Esophagus squamous epithelium (tissue), 5 donors: ENCODE data around the gene STXBP4. TPM values are rescaled to one million over a fixed set of nuclear protein-coding genes. Genes with fewer than 3 reads are reported as not detected.

Experiments
- DNase-seq: peaks from one replicate; lab custom pipeline; 2025; lab: John Stamatoyannopoulos, UW
- H3K27ac ChIP-seq, 4 donors: fragments of 200-600 bp; sonication (generic); one replicate each; pipeline ENCODE4 v1.5.1; 2016 to 2019; ENCODE audit warnings: mild to moderate bottlenecking in 1 of 4
- H3K27me3 ChIP-seq, 4 donors: fragments of 200-600 bp; sonication (generic); 1 replicate in 3 of 4; 2 replicates in 1 of 4; pipeline versions ENCODE4 v1.5.1 to v1.6.0; 2017 to 2021; ENCODE audit warnings: antibody characterized with exemption in 1 of 4
- H3K36me3 ChIP-seq, 3 donors: fragments of 200-600 bp; sonication (generic); one replicate each; pipeline ENCODE4 v1.5.1; 2016 to 2019
- H3K4me1 ChIP-seq, 3 donors: fragments of 200-600 bp; sonication (generic); one replicate each; pipeline ENCODE4 v1.5.1; 2017 to 2019
- H3K4me3 ChIP-seq, 4 donors: fragments of 200-600 bp; sonication (generic); 1 replicate in 3 of 4; 2 replicates in 1 of 4; pipeline ENCODE4 v1.5.1; 2016 to 2019; ENCODE audit warnings: mild to moderate bottlenecking in 2 of 4, moderate library complexity in 1 of 4
- H3K9me3 ChIP-seq, 3 donors: fragments of 200-600 bp; sonication (generic); one replicate each; pipeline ENCODE4 v1.5.1; 2016 to 2019
- POLR2A ChIP-seq, 4 donors: fragments of 450-650 bp; IDR thresholded peaks; one replicate each; pipeline ENCODE4 v1.6.1; 2017; ENCODE audit warnings: antibody characterized with exemption in 4 of 4, mild to moderate bottlenecking in 4 of 4, moderate library complexity in 3 of 4
- WGBS, 2 donors: methylation state at CpG; one replicate each; pipeline ENCODE4 v1.1.5; 2018; 5-methylcytosine and 5-hydroxymethylcytosine counted together
- intact Hi-C: fragments of 100-400 bp; cut with DNase I; formaldehyde crosslinking; loops from one replicate; pipeline ENCODE4 v1.15.0; 2022
- total RNA-seq, 4 donors: library from RNA; depleted of rRNA; stranded (reverse); fragments of >200 nt; gene quantifications; one replicate each; pipeline ENCODE4 v1.1.0, GENCODE V29; 2016
- TF ChIP-seq, protein P1 (sequence below), 6 experiments: fragments of 450-650 bp in 4 of 6; fragments of 200-600 bp in 2 of 6; sonication (generic) in 2 of 6; IDR thresholded peaks; one replicate each; pipeline ENCODE4 v1.5.1; 2016 to 2019; ENCODE audit warnings: antibody characterized with exemption in 6 of 6, mild to moderate bottlenecking in 4 of 6, moderate library complexity in 4 of 6
- donor health status: DM: yes; HTN: yes; CAD: no.

Gene STXBP4
- total RNA-seq, 4 donors from 2014 or later, result 0.61 to 23.5 (median 13.3) TPM

DNA sequence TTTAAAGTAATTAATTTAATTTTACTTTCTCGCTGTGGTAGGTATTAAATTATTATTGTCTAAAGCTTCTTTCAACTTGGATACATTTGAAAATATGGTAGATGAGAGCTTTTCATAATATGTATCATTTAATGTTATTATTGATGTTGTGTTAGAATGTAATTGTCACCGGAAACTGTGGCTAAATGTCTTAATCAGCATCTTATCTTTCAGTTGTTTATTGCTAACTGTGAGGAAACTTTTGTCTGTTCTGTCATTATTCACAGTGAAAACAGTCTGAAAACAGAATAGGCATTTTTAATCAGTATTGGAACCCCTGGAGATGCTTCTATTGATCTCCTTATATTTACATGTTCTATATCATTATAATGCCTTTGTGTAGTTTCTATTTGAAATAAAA, 120.7 kb downstream of the STXBP4 start:
- 87 to 88% methylated on average over 2 of the region's 2 CpGs for WGBS, 2 donors
- Histone ChIP-seq H3K27ac (no peak overlapping the region), H3K9me3 (peaks cover 0 to 3% (median 0%) of the 10 kb centered on the region in 3 donors), H3K27me3 (no peaks in the 10 kb centered on the region), H3K4me1 (peaks cover 0 to 20% (median 0%) of the 10 kb centered on the region in 3 donors), H3K36me3 (no peaks in the 10 kb centered on the region), H3K4me3 (no peak overlapping the region)
- intact Hi-C loops, result no loop called here
- TF ChIP-seq, protein P1, sequence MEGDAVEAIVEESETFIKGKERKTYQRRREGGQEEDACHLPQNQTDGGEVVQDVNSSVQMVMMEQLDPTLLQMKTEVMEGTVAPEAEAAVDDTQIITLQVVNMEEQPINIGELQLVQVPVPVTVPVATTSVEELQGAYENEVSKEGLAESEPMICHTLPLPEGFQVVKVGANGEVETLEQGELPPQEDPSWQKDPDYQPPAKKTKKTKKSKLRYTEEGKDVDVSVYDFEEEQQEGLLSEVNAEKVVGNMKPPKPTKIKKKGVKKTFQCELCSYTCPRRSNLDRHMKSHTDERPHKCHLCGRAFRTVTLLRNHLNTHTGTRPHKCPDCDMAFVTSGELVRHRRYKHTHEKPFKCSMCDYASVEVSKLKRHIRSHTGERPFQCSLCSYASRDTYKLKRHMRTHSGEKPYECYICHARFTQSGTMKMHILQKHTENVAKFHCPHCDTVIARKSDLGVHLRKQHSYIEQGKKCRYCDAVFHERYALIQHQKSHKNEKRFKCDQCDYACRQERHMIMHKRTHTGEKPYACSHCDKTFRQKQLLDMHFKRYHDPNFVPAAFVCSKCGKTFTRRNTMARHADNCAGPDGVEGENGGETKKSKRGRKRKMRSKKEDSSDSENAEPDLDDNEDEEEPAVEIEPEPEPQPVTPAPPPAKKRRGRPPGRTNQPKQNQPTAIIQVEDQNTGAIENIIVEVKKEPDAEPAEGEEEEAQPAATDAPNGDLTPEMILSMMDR (IDR thresholded peaks at IDR 0.05), result no peak
- no peak for TF ChIP-seq POLR2A (IDR thresholded peaks at IDR 0.05)
- no peak for DNase-seq

GRCh38 chr17:55090079-55090492, 121.5 kb downstream of the STXBP4 start:
- intact Hi-C loops, result no loop called here

DNA sequence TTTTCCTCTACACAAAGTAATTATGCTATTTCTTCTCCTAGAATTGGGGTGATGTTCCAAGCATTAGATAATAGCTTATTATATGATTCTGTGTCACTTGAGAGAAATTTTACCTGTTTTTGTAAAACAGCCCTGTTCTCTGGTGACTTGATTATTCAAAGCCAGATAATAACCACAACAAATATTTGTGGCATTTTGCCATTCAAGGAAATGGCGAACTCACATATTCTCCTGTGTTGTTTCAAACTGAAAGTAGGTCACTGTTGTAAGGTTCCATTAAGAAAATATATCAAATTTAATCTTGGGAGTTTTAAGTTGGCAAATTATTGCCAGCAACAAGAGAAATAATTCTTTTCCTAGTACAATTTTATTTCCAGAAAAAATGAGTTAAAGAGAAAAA, 124.8 kb downstream of the STXBP4 start:
- Histone ChIP-seq H3K27ac (no peak overlapping the region), H3K4me3 (no peak overlapping the region), H3K9me3 (no peaks in the 10 kb centered on the region), H3K36me3 (no peaks in the 10 kb centered on the region), H3K27me3 (no peaks in the 10 kb centered on the region), H3K4me1 (peaks cover 0 to 12% (median 0%) of the 10 kb centered on the region in 3 donors)
- TF ChIP-seq, protein P1 (IDR thresholded peaks at IDR 0.05), result no peak
- no peak for TF ChIP-seq POLR2A (IDR thresholded peaks at IDR 0.05)
- intact Hi-C loops, result no loop called here
- 73 to 76% methylated on average over 1 of the region's 1 CpG for WGBS, 2 donors
- no peak for DNase-seq

More at GRCh38 chr17:55090079-55090492, 121.5 kb downstream of the STXBP4 start:
- Histone ChIP-seq H3K36me3 (no peaks in the 10 kb centered on the region), H3K27ac (peak overlapping the region in 2 of 4 donors; percentile 2 to 44), H3K4me1 (peaks cover 0 to 20% (median 0%) of the 10 kb centered on the region in 3 donors), H3K27me3 (no peaks in the 10 kb centered on the region), H3K9me3 (peaks cover 0 to 3% (median 0%) of the 10 kb centered on the region in 3 donors), H3K4me3 (no peak overlapping the region)
- WGBS, 2 donors, result 31 to 47% methylated on average over 3 of the region's 3 CpGs
- TF ChIP-seq, protein P1 (IDR thresholded peaks at IDR 0.05), result no peak
- no peak for TF ChIP-seq POLR2A (IDR thresholded peaks at IDR 0.05)
- DNase-seq, result no peak

DNA sequence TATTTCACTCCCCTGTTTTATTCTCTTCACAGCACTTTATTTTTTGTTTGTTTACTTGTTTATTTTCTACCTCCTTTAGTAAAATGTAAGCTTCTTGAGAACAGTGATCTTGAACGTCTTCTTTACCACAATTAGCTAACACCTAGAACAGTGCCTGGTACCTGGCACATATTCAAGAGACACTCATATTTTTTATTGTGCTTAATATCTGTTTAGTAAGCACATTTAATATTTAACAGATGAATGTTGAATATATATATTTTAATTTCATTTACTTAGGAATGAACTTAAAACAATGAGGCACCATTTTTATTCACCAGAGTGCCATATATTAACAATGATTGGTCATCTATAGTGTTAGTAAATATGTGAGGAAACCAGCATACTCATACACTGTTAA, 130.2 kb downstream of the STXBP4 start:
- H3K36me3 ChIP-seq, result no peaks in the 10 kb centered on the region
- H3K9me3 ChIP-seq, result peaks cover 0 to 9% (median 0%) of the 10 kb centered on the region in 3 donors
- WGBS, 2 donors, result 90 to 100% methylated on average over 1 of the region's 1 CpG
- TF ChIP-seq, protein P1 (IDR thresholded peaks at IDR 0.05), result no peak
- no peak for TF ChIP-seq POLR2A (IDR thresholded peaks at IDR 0.05)
- intact Hi-C loops, result no loop called here
- H3K4me3 ChIP-seq, result no peak overlapping the region
- no peaks in the 10 kb centered on the region for H3K4me1 ChIP-seq
- DNase-seq, result no peak
- H3K27ac ChIP-seq, result no peak overlapping the region
- H3K27me3 ChIP-seq, result no peaks in the 10 kb centered on the region

DNA sequence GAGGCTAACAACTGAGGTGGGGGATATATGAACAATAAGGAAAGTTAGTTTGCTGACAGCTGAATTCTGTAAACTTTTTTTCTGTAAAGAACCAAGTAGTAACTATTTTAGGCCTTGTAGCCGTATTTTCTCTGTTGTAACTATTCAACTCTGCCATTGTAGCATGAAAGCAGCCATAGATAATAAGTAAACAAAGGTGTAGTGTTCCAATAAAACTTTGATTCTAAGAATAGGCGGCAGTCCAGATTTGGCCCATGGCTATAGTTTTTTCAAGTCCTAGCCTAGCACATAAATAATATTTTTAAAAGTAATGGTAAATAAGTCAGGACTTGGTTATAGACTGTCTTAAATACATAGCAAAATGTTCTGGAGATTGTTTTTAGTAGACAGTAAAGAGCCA, 142.0 kb downstream of the STXBP4 start:
- intact Hi-C loops, result no loop called here
- Histone ChIP-seq H3K9me3 (no peaks in the 10 kb centered on the region), H3K4me3 (no peak overlapping the region), H3K36me3 (peaks cover 0 to 10% (median 0%) of the 10 kb centered on the region in 3 donors), H3K27me3 (no peaks in the 10 kb centered on the region), H3K27ac (no peak overlapping the region), H3K4me1 (no peaks in the 10 kb centered on the region)
- TF ChIP-seq, protein P1 (IDR thresholded peaks at IDR 0.05), result no peak
- TF ChIP-seq POLR2A (IDR thresholded peaks at IDR 0.05), result no peak
- DNase-seq, result no peak
- 59 to 86% methylated on average over 2 of the region's 2 CpGs for WGBS, 2 donors
